Measurements from ENCODE around the gene VSIR. TPM values are rescaled to one million over a fixed set of nuclear protein-coding genes. Genes with fewer than 3 reads are reported as not detected.

VSIR gene
- polyA plus RNA-seq (2012; ENCODE audit: insufficient read depth, insufficient read length), result 8.0 TPM

DNA sequence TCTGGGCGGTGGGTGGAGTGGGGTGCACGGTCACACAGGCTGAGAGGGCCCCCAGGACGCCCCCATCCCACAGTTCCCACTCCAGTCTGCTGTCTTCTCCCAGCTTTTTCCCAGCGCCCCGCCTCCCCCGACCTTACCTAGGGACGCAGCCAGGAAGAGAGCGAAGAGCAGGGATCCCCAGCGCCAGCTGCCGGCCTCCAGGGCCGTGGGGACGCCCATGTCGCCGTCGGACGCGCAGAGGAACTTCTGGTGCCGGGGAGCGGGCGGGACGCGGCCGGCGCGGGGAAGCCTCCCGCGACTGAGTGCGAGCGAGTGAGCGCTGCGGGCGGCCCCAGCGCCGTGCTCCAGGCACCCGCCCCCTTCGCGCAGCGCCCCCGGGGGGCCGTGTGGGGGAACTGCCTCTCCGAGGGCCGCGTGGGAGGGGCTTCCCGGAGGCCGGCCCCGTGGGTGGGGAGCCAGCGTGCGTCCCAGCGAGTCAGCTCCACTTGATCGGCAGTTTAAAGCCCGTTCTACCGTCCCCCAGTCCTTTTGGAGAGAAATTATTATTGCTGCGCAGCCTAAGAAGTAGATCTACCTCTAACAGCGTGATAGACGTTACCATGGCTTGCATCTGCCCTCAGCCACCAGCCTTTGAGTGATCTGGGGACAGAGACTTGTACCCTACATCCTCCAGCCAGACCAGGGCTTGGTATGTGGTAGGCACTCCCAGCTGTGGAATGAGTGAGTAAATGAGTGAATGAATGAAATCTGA is at the start of gene VSIR:
VSIR (minus strand) TSS at position 300 of the 751 bp plus-strand sequence; CDS start at position 219, 81 bp downstream.
- peak within 1 kb of the TSS; percentile 66 for H3K4me3 ChIP-seq (ENCODE audit: low read length)
- peak; percentile 77 for DNase-seq (ENCODE audit: low read depth, low spot score)

GRCh38 chr10:71821909-71822763 is 48.8 kb upstream of the VSIR start:
- no peak overlapping the region for H3K4me3 ChIP-seq (ENCODE audit: low read length)
- DNase-seq (ENCODE audit: low read depth, low spot score), result peak; percentile 78

DNA sequence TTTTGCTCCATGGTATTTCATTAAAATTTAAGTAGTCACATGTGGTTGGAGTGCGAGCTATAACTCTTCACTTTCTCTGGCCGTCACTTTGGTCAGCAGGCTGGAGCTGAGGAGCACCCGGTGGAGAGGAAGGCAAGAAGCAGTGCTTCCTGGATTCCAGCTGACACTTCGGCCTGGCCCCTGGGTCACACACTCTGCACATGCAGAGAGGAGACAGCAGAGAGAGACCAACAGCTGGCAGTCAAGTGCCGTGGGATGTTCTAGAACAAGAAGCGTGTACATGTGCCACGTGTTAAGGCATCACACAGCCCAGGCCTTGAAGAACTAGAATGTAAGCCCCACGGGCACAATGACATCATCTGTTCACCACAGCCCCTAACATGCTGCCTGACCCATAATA is 47.6 kb upstream of the VSIR start:
- H3K4me3 ChIP-seq (ENCODE audit: low read length), result no peak overlapping the region
- no peak for DNase-seq (ENCODE audit: low read depth, low spot score)

- no peak for DNase-seq (ENCODE audit: low read depth, low spot score)
- H3K4me3 ChIP-seq (ENCODE audit: low read length), result no peak overlapping the region
Observed at GRCh38 chr10:71819985-71820384, 46.7 kb upstream of the VSIR start.

DNA sequence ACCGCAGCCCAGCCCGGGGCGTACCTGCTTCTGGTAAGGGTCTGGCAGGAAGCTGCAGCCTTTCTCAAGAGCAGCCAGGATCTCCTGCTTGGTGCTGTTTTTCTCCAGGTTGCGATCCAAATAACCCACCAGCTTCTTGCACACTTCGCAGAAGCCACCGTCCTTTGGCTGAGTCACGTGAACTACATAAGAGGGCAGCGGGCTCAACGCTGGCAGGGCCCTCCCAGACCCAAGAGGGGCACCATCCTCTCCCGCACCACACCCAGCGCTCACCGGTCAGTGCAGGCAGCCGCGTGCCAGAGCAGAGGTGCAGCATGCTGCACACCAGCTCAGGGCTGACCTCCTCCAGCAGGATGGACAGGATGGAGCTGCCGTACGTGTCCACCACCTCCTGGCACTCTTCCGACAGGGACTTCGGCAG is 46.1 kb upstream of the VSIR start:
- DNase-seq (ENCODE audit: low read depth, low spot score), result no peak

GRCh38 chr10:71818674-71819260 is 45.4 kb upstream of the VSIR start:
- DNase-seq (ENCODE audit: low read depth, low spot score), result no peak
- no peak overlapping the region for H3K4me3 ChIP-seq (ENCODE audit: low read length)

More for the DNA sequence above, 46.1 kb upstream of the VSIR start:
- no peak overlapping the region for H3K4me3 ChIP-seq (ENCODE audit: low read length)

DNA sequence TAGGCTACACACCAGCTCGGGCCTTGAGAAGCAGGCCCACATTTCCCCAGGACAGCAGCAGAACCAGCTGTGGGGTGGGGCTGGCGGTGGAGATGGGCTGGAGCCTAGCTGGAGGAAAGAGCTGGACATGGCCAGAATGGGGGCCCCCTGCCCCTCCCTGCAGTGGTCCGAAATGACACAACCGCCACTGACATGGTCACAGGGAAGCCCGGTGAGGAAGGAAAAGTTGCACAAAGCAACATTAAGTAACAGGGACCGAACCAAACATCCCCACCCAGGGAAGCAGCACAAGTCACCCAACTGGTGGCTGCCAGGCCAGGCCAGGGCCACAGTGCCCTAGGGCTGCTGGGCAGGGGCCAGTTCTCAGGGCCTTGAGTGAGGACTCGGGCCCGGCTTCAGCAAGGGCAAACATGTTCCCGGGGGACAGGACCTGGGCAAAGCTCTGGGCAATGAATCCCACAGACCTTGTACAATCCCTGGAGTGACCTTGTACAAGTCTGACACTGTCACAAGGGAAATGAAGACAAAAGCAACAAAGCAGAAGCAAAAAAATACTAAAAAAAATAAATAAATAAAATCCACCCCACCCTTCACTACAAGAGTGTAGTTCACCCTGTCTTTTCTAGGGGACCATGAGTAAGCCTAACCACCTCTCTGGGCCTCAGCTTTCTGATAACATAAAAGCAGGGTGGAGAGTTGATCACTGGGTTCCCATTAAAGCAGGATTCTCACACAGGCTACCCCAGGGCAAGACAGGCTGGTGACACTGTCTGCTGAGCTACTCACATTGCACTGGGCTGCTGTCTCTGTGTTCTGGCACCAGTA is 44.7 kb upstream of the VSIR start:
- no peak for DNase-seq (ENCODE audit: low read depth, low spot score)
- no peak overlapping the region for H3K4me3 ChIP-seq (ENCODE audit: low read length)

DNA sequence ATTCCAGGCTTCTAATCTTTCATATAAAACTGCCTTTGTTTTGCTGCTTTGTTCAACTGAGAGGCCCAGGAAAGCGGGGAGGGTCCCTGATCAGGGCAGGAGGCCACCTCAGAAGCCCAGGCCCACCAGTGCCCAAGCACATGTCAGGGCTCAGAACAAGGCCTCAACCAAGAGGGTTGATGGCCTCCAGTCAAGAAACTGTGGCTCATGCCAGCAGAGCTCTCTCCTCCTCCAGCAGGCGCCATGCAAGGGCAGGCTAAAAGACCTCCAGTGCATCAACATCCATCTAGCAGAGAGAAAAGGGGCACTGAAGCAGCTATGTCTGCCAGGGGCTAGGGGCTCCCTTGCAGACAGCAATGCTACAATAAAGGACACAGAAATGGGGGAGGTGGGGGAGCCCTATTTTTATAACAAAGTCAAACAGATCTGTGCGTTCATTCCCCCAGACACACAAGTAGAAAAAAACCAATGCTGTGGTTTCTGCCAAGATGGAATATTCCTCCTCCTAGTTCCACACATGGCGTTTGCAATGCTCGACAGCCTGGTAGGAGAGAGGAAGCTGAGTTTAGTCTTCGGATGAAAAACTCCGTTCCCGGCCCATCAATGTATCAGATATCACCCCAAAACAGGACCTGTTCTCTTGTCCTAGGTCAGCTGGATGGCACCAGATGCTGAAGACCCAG is 43.8 kb upstream of the VSIR start:
- no peak overlapping the region for H3K4me3 ChIP-seq (ENCODE audit: low read length)
- no peak for DNase-seq (ENCODE audit: low read depth, low spot score)

DNA sequence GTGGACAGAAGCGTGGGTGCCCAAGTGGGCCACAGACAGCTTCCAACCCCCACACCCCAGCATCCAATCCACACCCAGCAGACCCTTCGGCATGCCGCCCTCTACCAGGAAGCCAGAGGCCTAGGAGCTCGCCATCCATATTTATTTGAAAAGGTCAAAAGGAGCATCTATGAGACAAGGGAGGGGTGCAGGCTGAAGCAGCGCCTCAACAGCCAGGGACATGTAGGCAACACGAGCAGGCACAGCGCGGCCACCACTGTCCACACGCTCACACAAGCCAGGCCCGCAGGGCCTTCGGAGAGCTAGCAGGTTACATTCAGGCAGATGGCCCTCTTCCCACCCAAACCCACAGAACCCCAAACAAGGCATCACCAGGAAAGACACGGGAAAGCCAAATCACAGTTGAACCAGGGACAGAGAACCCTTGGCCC is 43.1 kb upstream of the VSIR start:
- no peak for DNase-seq (ENCODE audit: low read depth, low spot score)
- no peak overlapping the region for H3K4me3 ChIP-seq (ENCODE audit: low read length)

GRCh38 chr10:71815515-71816130 is 42.3 kb upstream of the VSIR start:
- H3K4me3 ChIP-seq (ENCODE audit: low read length), result no peak overlapping the region
- no peak for DNase-seq (ENCODE audit: low read depth, low spot score)

GRCh38 chr10:71814922-71815411 is 41.6 kb upstream of the VSIR start:
- no peak for DNase-seq (ENCODE audit: low read depth, low spot score)
- no peak overlapping the region for H3K4me3 ChIP-seq (ENCODE audit: low read length)

GRCh38 chr10:71812913-71813590 is 39.7 kb upstream of the VSIR start:
- DNase-seq (ENCODE audit: low read depth, low spot score), result no peak
- H3K4me3 ChIP-seq (ENCODE audit: low read length), result no peak overlapping the region

GRCh38 chr10:71812016-71812912 is 38.9 kb upstream of the VSIR start:
- DNase-seq (ENCODE audit: low read depth, low spot score), result peak; percentile 47
- no peak overlapping the region for H3K4me3 ChIP-seq (ENCODE audit: low read length)

GRCh38 chr10:71811351-71811750 is 38.0 kb upstream of the VSIR start:
- no peak for DNase-seq (ENCODE audit: low read depth, low spot score)
- no peak overlapping the region for H3K4me3 ChIP-seq (ENCODE audit: low read length)

DNA sequence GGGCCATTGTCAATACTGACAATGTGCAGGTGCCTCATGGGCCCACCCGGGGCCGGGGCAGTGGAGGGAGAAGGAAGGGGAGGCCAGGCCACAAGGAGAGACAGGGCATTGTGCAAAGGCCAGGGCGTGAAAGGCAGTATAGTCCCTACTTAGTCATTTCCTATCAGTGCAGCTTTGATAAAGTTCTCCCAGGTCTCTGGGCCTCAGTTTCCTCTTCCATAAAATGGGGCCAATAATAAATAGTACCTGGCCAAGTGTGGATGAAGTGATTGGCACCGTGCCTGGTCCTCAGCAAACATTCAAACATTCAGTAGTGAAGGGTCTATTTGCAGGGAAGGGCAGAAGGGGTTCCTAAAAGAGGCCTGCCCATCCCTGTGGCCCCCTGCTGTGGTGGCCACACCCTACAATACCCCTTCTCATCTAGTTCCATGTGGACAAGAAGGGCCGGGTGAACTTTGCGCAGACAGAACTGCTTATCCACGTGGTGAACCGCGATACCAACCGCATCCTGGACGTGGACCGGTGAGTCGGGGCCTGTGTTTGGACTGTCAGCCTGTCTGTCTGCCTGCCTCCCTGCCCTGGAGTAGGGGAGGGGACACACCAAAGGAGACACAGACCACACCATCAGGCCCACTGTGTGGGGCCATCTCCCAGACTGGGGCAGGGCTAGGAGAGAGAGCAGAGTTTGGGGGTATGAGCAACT is 36.9 kb upstream of the VSIR start:
- no peak overlapping the region for H3K4me3 ChIP-seq (ENCODE audit: low read length)
- no peak for DNase-seq (ENCODE audit: low read depth, low spot score)

DNA sequence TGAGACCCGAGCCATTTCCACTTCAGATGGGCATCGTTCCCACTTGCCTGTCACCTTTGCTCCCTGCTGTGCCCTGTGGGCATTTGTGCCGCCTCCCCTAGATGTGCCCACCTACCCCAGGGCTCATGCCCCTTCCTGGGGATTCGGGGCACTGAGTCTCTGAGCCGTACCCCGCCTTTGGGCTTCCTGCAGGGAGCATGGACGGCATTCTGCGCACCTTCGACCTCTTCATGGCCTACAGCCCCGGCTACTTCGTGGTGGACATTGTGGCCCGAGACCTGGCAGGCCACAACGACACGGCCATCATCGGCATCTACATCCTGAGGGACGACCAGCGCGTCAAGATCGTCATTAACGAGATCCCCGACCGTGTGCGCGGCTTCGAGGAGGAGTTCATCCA is 36.3 kb upstream of the VSIR start:
- H3K4me3 ChIP-seq (ENCODE audit: low read length), result no peak overlapping the region
- no peak for DNase-seq (ENCODE audit: low read depth, low spot score)

Data from Jurkat, Clone E6-1 (cell line).